ENCODE data around the gene HOXB1. TPM values are rescaled to one million over a fixed set of nuclear protein-coding genes. Genes with fewer than 3 reads are reported as not detected.
A peak's percentile ranks its signal among the peaks of the same experiment; 100 is the strongest.

The HOXB1 gene
- polyA plus RNA-seq, 1 donor (not counting 4 experiments of a cell fraction or from before 2014, with no cell fraction given): not detected

GRCh38 chr17:48497103-48497502, 33.7 kb downstream of the HOXB1 start:
- Histone ChIP-seq H3K4me3 (ENCODE audit: control insufficient read depth in 2 of 3, extremely low read depth in 1 of 3, insufficient read depth in 2 of 3, low read depth in 1 of 3, low read length in 3 of 3) (no peak overlapping the region), H3K36me3 (ENCODE audit: control insufficient read depth in 2 of 2, extremely low read depth in 1 of 2, insufficient read depth in 2 of 2, low read length in 2 of 2) (no peaks in the 10 kb centered on the region), H3K27ac (ENCODE audit: control insufficient read depth, insufficient read depth, low read length) (no peak overlapping the region), H3K9ac (ENCODE audit: control insufficient read depth, extremely low read depth, insufficient read depth, low read length) (no peak overlapping the region), H3K9me3 (ENCODE audit: control insufficient read depth, low read depth, low read length) (no peaks in the 10 kb centered on the region), H3K4me1 (ENCODE audit: control insufficient read depth, extremely low read depth, insufficient read depth, low read length) (peaks cover 29% of the 10 kb centered on the region), H3K4me2 (ENCODE audit: control insufficient read depth, extremely low read depth, insufficient read depth, low read depth, low read length) (peak overlapping the region; percentile 18), H3K79me2 (ENCODE audit: control insufficient read depth, insufficient read depth, low read length) (no peaks in the 10 kb centered on the region), H4K20me1 (ENCODE audit: control insufficient read depth, extremely low read depth, insufficient read depth, low read length) (no peaks in the 10 kb centered on the region), H3K27me3 (ENCODE audit: control insufficient read depth, extremely low read depth, insufficient read depth, low read length) (no peaks in the 10 kb centered on the region), H2AFZ (ENCODE audit: control insufficient read depth, low read length) (no peak overlapping the region), H3K9me1 (ENCODE audit: control insufficient read depth, extremely low read depth, insufficient read depth, low read length) (no peaks in the 10 kb centered on the region)
- FAIRE-seq (no peak), DNase-seq (ENCODE audit: low read depth, low spot score) (no peak)
- dilution Hi-C loops (cut with MboI; ENCODE audit: extremely low pct_ligation_motif_present, low sequenced_read_pairs): no loop called here
- TF ChIP-seq, protein P1, sequence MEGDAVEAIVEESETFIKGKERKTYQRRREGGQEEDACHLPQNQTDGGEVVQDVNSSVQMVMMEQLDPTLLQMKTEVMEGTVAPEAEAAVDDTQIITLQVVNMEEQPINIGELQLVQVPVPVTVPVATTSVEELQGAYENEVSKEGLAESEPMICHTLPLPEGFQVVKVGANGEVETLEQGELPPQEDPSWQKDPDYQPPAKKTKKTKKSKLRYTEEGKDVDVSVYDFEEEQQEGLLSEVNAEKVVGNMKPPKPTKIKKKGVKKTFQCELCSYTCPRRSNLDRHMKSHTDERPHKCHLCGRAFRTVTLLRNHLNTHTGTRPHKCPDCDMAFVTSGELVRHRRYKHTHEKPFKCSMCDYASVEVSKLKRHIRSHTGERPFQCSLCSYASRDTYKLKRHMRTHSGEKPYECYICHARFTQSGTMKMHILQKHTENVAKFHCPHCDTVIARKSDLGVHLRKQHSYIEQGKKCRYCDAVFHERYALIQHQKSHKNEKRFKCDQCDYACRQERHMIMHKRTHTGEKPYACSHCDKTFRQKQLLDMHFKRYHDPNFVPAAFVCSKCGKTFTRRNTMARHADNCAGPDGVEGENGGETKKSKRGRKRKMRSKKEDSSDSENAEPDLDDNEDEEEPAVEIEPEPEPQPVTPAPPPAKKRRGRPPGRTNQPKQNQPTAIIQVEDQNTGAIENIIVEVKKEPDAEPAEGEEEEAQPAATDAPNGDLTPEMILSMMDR (optimal IDR thresholded peaks at IDR 0.05 in 1 of 3, IDR thresholded peaks at IDR 0.05 in 1 of 3, conservative IDR thresholded peaks at IDR 0.05 in 1 of 3; ENCODE audit: extremely low read depth in 1 of 3, insufficient read depth in 2 of 3, low read length in 3 of 3): no peak
- TF ChIP-seq EZH2 (IDR thresholded peaks at IDR 0.05; ENCODE audit: low read length): no peak

GRCh38 chr17:48494335-48494734, 36.5 kb downstream of the HOXB1 start:
- TF ChIP-seq EZH2 (IDR thresholded peaks at IDR 0.05; ENCODE audit: low read length): no peak
- TF ChIP-seq, protein P1 (optimal IDR thresholded peaks at IDR 0.05 in 1 of 3, IDR thresholded peaks at IDR 0.05 in 1 of 3, conservative IDR thresholded peaks at IDR 0.05 in 1 of 3; ENCODE audit: extremely low read depth in 1 of 3, insufficient read depth in 2 of 3, low read length in 3 of 3): no peak
- Histone ChIP-seq H3K79me2 (ENCODE audit: control insufficient read depth, insufficient read depth, low read length) (no peaks in the 10 kb centered on the region), H3K27ac (ENCODE audit: control insufficient read depth, insufficient read depth, low read length) (no peak overlapping the region), H3K4me1 (ENCODE audit: control insufficient read depth, extremely low read depth, insufficient read depth, low read length) (peaks cover 29% of the 10 kb centered on the region), H2AFZ (ENCODE audit: control insufficient read depth, low read length) (no peak overlapping the region), H3K9me3 (ENCODE audit: control insufficient read depth, low read depth, low read length) (no peaks in the 10 kb centered on the region), H3K4me3 (ENCODE audit: control insufficient read depth in 2 of 3, extremely low read depth in 1 of 3, insufficient read depth in 2 of 3, low read depth in 1 of 3, low read length in 3 of 3) (no peak overlapping the region), H3K9ac (ENCODE audit: control insufficient read depth, extremely low read depth, insufficient read depth, low read length) (no peak overlapping the region), H4K20me1 (ENCODE audit: control insufficient read depth, extremely low read depth, insufficient read depth, low read length) (no peaks in the 10 kb centered on the region), H3K4me2 (ENCODE audit: control insufficient read depth, extremely low read depth, insufficient read depth, low read depth, low read length) (no peak overlapping the region), H3K9me1 (ENCODE audit: control insufficient read depth, extremely low read depth, insufficient read depth, low read length) (no peaks in the 10 kb centered on the region), H3K36me3 (ENCODE audit: control insufficient read depth in 2 of 2, extremely low read depth in 1 of 2, insufficient read depth in 2 of 2, low read length in 2 of 2) (no peaks in the 10 kb centered on the region), H3K27me3 (ENCODE audit: control insufficient read depth, extremely low read depth, insufficient read depth, low read length) (no peaks in the 10 kb centered on the region)
- DNase-seq (ENCODE audit: low read depth, low spot score) (no peak), FAIRE-seq (no peak)
- dilution Hi-C loops (cut with MboI; ENCODE audit: extremely low pct_ligation_motif_present, low sequenced_read_pairs): no loop called here

All from keratinocyte (primary cell).